Measurements from ENCODE around the gene EIF2D.

DNA sequence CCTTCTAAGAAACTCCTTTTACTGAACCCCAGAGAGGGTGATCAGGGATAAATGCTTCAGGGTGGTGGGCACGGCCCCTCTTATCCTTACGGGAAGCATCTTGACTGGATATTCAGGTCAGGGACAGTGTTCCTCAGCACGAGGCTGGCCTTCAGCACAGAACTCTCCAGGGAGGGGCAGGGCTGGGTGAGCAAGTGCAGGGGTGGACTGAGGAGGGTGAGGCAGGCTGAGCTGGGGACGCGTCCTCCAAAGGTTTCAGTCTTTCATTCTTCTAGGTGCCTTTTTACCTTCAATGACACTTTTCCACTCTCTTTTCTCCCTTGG, 52.6 kb downstream of the EIF2D start:
- TF ChIP-seq ZSCAN29 (CRISPR knock-in tag; conservative IDR thresholded peaks at IDR 0.05) (no peak), BCL3 (CRISPR knock-in tag; IDR thresholded peaks at IDR 0.05) (no peak), POLR2A (IDR thresholded peaks at IDR 0.05; ENCODE audit: insufficient read depth in 1 of 2, low read depth in 2 of 2, low read length in 2 of 2) (no peak), ZNF501 (CRISPR knock-in tag; IDR thresholded peaks at IDR 0.05) (no peak), EP300 (IDR thresholded peaks at IDR 0.05; ENCODE audit: low read depth in 2 of 2, low read length in 2 of 2) (no peak), EP300 (CRISPR knock-in tag; IDR thresholded peaks at IDR 0.05; ENCODE audit: borderline replicate concordance) (no peak), NCOA1 (CRISPR knock-in tag; IDR thresholded peaks at IDR 0.05) (no peak), ZNF850 (CRISPR knock-in tag; conservative IDR thresholded peaks at IDR 0.05) (no peak), ZNF639 (CRISPR knock-in tag; conservative IDR thresholded peaks at IDR 0.05) (no peak)
- TF ChIP-seq, protein P1, sequence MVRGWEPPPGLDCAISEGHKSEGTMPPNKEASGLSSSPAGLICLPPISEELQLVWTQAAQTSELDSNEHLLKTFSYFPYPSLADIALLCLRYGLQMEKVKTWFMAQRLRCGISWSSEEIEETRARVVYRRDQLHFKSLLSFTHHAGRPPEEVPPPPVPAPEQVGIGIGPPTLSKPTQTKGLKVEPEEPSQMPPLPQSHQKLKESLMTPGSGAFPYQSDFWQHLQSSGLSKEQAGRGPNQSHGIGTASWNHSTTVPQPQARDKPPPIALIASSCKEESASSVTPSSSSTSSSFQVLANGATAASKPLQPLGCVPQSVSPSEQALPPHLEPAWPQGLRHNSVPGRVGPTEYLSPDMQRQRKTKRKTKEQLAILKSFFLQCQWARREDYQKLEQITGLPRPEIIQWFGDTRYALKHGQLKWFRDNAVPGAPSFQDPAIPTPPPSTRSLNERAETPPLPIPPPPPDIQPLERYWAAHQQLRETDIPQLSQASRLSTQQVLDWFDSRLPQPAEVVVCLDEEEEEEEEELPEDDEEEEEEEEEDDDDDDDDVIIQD (CRISPR knock-in tag; IDR thresholded peaks at IDR 0.05; ENCODE audit: low read depth), result no peak
- TF ChIP-seq, protein P2, sequence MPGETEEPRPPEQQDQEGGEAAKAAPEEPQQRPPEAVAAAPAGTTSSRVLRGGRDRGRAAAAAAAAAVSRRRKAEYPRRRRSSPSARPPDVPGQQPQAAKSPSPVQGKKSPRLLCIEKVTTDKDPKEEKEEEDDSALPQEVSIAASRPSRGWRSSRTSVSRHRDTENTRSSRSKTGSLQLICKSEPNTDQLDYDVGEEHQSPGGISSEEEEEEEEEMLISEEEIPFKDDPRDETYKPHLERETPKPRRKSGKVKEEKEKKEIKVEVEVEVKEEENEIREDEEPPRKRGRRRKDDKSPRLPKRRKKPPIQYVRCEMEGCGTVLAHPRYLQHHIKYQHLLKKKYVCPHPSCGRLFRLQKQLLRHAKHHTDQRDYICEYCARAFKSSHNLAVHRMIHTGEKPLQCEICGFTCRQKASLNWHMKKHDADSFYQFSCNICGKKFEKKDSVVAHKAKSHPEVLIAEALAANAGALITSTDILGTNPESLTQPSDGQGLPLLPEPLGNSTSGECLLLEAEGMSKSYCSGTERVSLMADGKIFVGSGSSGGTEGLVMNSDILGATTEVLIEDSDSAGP (CRISPR knock-in tag; IDR thresholded peaks at IDR 0.05; ENCODE audit: borderline replicate concordance), result no peak
- TF ChIP-seq, protein P3, sequence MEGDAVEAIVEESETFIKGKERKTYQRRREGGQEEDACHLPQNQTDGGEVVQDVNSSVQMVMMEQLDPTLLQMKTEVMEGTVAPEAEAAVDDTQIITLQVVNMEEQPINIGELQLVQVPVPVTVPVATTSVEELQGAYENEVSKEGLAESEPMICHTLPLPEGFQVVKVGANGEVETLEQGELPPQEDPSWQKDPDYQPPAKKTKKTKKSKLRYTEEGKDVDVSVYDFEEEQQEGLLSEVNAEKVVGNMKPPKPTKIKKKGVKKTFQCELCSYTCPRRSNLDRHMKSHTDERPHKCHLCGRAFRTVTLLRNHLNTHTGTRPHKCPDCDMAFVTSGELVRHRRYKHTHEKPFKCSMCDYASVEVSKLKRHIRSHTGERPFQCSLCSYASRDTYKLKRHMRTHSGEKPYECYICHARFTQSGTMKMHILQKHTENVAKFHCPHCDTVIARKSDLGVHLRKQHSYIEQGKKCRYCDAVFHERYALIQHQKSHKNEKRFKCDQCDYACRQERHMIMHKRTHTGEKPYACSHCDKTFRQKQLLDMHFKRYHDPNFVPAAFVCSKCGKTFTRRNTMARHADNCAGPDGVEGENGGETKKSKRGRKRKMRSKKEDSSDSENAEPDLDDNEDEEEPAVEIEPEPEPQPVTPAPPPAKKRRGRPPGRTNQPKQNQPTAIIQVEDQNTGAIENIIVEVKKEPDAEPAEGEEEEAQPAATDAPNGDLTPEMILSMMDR (CRISPR knock-in tag; IDR thresholded peaks at IDR 0.05), result no peak
- TF ChIP-seq, protein P4, sequence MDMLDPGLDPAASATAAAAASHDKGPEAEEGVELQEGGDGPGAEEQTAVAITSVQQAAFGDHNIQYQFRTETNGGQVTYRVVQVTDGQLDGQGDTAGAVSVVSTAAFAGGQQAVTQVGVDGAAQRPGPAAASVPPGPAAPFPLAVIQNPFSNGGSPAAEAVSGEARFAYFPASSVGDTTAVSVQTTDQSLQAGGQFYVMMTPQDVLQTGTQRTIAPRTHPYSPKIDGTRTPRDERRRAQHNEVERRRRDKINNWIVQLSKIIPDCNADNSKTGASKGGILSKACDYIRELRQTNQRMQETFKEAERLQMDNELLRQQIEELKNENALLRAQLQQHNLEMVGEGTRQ (IDR thresholded peaks at IDR 0.05; ENCODE audit: low read depth, low read length), result no peak
- TF ChIP-seq, protein P4 (CRISPR knock-in tag; IDR thresholded peaks at IDR 0.05; ENCODE audit: borderline replicate concordance), result no peak
